ENCODE data around the gene SARDH.
"Not testable (repeated sequence)": the region's sequence is repeated elsewhere in the genome, so short reads cannot be mapped to it uniquely, and the experiment has no call there.

Gene SARDH

DNA sequence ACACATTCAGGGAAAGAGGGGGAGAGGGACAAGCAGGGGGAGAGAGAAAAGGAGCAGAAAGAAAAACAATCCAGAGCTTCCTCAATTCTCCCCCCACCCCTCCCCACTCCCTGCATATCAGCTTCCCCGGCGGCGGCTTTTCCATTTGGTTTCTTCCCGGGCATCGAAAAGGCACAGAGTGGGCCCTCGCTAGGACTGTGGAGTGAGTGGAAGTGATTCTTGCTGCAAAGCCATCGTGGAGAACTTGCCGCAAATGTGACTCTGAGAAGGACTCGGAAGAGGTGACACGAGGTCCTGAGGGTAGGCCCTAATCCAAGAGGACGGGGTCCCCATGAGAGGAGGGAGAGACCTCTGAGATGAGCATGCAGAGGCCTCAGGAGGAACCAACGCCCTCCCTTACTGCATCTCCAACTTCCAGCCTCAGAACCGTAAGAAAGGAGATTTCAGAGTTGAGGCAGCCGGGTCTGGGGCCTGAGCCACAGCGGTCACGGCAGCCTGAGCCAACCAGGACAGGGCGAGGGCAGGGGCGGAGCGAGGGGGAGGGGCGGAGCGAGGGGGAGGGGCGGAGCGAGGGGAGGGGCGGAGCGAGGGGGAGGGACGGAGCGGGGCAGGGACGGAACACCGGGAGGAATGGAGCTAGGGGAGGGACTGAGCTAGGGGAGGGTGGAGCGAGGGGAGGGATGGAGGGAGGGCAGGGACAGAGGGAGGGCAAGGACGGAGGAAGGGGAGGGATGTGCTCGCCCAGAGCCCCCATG lies 21.2 kb upstream of the SARDH start:
- DNase-seq = no peak

DNA sequence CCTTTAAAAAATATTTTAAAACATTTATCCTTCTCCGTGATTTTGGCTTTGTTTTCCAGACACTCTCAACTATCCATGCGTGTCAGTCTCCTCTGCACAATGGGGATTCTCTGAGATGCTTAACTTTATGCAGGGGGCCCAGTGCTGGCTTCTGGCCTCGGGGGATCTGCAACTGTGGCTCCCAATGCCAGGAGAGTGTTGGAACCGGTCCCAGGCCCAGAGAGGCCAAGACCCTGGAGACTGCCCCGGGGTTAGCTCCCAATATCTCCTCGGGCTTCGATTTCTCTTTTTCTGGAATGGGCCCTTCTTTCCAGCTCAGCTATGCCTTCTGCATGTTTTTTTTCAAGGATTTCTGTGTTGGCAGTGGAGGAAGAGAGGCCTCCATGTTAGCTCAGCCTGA lies 20.1 kb upstream of the SARDH start:
- no peak for DNase-seq

DNA sequence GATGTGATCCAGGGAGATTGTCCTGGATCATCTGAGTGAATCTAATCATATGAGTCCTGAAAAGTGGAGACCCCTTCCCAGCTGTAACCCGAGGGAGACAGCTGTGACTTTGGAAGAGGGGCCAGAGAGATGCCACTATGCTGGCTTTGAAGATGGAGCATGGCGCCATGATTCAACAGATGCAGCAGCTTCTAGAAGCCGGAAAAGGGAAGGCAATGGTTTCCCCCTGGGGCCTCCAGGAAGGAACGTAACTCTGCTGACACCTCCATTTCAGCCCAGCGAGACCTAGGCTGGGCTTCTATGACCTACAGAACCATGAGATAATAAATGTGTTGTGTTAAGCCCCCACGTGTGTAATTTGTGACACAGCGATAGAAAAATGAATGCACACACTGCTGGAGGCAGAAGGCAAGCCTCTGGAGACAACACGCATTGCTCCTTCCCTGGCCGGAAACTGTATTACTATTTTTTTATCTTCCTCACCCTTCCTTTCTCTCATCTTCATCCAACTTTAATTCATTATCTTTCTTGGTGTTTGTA lies 16.6 kb upstream of the SARDH start:
- no peak for DNase-seq

DNA sequence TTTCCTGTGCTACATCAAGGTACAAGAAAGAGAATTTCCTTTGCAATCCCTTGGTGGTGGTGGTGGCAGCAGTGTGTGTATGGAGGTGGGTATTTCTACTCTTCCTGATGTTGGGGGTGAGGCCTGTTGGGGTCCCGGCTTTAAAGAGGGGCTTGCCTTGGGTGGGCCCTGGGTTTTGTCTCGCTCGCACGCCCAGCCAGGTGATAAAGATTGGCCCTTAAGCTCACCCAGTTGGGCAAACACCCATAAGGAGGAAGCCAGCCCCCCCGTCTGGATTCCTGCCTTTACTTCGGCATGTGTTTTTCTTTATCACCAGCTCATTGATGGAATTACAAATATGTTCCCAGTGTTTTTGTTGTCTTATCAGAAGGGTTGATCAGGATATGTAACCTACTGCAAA lies 16.0 kb upstream of the SARDH start:
- DNase-seq = no peak

DNA sequence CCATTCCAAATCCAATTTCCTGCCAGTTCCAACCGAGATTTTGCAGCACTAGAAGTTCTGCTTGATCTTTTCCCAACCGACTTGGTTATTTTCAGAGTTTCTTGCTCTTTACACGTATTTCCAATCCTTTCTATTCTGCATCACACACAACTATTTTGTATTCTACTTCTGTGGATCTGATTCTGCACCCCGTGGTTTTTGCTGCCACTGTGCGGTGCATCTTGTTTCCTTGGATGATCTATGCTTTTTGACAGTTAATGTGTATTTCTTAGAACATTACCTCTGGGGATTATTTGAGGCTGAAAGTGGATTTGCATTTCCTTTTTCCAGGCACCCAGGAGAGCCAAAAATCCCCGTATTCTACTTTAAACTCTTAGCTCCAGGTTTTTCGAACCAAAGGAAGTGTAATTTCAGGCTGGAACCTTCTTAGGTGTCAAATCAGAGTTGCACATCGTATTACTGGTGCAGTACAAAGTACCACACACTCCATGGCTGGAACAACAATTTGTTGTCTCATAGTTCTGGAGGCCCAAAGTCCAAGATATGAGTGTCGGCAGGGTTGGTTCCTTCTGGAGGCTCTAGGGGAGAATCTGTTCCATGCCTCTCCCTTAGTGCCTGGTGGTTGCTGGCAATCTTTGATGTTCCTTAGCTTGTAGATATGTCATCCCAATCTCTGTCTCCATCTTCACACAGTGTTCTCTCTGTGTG lies 14.7 kb upstream of the SARDH start:
- no peak for DNase-seq

DNA sequence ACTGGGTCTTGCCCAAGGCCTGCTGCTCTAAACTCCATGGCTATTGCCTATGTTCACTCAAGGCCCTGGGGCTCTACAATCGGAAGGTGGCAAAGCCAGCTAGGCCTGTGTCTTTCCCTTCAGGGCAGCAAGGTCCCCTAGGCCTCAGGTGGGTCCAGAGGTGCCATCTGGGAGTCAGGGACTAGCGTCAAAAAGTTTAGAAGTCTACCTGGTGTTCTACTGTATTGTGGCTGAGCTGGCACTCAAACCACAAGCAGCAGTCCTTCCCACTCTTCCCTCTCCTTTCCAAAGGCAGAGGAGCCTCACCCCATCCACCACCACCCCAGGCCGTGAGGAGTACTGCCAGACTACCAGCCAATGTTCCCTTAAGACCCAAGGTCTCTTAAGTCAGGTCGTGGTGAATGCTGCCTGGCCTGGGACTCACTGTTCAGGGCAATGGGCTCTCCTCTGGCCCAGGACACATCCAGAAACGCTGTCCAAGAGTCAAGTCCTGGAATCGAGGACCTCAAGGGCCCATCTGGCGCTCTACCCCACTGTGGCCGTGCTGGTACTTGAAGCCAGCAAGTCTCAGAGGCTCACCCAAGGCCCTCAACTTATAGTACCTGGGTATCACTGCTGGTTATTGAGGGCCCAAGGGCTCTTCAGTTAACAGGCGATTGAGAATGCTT lies 13.0 kb upstream of the SARDH start:
- DNase-seq = no peak

DNA sequence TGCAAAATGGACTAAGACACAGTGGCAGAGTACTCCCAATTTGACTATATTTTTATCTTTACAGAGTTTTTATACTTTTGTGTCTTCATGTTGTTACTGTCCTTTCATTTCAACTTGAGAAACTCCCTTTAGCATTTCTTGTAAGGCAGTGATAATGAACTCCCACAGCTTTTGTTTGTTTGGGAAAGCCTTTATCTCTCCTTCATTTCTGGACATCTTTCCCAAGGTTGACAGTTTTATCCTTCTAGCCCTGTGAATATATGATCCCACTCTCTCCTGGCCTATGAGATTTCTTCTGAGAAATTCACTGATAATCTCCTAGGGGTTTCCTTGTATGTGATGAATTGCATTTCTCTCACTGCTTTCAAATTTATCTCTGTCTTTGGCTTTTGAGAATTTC lies 9.2 kb upstream of the SARDH start:
- no peak for DNase-seq

DNA sequence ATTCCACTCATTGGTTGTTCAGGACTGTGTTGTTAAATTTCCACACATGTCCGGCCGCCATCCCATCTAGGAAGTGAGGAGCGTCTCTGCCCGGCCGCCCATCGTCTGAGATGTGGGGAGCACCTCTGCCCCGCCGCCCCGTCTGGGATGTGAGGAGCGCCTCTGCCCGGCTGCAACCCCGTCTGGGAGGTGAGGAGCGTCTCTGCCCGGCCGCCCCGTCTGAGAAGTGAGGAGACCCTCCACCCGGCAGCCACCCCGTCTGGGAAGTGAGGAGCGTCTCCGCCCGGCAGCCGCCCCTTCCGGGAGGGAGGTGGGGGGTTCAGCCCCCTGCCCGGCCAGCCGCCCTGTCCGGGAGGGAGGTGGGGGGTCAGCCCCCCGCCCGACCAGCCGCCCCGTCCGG lies 6.4 kb upstream of the SARDH start:
- not testable (repeated sequence) for DNase-seq

DNA sequence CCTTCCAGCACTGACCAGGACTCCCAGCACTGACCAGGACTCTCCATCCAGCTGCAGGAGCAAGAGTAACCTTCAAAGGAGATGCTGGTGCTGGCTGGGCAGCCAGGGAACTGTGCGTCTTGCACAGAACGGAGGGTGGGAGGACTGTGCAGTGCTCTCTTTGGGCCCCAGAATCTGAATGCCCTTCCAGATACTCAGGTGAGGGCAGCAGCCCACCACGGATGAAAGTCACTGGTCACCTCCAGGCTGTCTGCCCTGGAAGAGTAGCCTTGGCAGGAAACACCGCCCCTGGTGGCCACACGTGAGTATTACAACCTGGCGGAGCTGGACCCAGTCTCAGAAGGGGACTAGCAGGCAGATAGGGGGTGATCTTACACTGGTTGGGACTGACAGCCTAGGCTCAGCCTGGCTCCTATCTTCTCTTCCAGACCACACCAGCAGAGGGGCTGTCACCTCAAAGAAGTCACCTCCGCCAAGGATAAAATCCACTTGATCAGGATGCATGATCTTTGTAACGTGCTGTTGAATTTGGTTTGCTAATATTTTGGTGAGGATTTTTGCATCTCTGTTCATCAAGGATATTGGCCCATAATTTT lies 4.8 kb upstream of the SARDH start:
- DNase-seq = peak; percentile 71 to 78

DNA sequence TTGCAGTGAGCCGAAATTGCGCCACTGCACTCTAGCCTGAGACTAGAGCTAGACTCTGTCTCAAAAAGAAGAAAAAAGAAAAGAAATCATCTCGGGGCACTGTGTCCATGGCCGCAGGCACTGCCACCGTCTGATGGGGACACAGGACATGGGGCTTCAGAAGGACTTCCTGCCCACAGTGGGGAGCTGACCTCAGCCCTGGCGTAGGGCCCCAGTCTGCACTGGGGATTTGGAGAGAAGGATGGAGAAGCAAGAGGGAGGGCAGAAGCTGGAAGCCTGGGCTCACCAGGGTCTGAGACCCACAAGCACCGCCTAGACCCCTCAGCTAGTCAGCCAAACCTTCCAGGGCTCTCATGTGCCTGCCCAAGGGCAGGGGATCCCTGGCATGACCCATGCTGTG lies 4.1 kb upstream of the SARDH start:
- no peak for DNase-seq

DNA sequence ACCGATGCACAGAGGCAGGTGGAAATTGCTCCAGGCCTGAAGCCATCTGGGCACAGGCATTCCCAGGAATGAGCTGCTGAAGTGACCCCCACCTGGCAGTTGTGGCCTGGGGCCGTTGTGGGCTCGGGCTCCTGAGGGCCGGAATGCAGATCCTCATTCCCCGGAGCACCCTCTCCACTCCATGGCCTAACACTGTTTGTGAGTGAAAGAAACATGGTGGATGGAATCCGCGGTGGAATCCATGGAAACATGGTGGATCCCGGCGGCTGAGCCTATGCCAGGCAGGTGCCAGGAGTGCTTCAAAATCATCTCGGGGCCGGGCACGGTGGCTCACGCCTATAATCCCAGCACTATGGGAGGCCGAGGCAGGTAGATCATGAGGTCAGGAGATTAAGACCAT lies 3.6 kb upstream of the SARDH start:
- DNase-seq = no peak

DNA sequence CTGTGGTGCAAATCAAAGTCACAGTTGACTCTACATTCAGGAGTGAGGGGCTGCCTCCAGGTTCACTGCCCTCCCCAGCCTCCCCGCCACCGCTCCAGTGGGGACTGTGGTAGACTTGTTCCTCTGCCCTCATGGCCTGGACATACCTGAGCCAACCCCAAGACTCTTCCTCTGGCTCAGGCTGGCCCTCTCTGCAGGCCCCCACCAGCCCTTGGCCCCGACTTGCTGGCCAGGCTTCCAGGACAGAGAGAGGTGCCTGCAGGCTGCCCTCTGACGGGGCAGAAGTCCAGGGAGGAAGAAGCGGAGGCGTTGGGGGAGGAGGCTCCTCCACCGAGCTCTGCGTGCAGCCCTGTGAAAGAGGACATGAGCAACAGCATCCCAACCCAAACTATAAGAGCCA lies 2.8 kb upstream of the SARDH start:
- DNase-seq = peak in 1 of 2 donors; percentile 70

DNA sequence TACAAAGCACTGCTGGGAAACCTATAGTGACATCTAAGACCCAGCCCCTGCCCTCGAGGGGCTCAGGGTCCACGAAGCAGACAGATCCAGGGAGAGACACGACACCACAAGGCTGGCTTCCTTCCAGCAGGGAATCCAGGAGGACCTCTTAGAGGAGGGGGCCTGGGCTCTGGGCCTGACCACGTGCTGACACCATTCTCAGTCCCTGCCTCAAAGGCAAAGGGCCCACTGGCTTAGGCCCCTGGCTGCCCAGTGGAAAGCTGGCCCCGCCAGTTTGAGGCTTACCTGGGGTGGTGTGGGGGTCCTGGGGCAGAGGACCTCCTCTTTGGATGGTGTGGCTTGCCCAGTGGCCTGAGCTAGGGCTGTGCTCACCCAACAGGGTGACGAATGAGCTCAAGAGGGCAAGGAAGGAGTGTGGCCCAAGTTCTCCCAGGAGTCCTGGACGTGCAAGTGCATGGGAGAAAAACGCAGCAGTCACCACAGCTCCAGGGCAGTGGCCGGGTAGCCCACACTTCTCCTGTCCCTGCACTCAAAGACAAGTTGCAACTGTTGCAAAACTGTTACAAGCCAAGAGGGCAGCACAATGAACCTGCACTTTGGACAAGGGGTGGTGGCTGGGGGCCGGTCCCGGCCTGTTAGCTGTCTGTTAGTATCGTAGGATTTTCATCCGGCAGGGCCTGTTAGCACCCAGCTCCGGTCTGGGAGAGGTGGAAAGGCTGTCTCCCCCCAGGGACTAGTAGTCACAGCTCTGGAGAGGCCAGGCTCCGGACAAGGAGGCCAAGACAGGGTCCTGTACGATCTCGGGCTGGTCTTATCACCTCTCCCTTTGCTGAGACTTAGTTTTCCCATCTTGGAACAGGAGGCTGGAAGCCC lies 1.5 kb upstream of the SARDH start:
- peak; percentile 2 to 38 for DNase-seq

DNA sequence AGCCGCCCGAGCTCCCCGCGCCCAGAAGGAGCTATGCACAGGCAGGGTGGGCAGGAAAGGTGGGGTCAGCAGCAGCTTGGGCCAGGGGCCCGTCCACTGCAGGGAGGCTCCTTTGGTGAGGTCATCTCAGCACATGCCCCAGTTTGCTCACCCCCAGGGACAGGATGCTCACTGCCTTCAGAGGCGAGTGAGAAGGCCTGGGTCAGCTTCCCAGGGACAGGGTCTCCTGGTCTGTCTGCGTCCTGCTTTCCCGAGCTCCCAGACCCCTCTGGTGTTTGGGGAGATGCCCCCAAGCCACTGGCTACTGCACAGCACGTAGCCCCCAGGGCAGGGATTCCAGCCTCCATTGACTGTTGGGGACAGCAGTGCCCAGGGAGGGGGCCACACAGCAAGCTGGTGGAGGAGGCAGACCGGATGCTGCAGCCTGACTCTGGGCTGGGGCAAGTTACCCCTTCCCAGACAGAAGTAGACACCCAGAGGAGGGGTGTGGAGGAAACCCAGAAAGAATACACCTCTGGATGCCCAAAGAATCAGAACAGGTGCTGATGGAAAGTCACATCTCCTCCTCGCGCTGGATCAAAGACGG lies 581 bp upstream of the SARDH start:
- DNase-seq = no peak

DNA sequence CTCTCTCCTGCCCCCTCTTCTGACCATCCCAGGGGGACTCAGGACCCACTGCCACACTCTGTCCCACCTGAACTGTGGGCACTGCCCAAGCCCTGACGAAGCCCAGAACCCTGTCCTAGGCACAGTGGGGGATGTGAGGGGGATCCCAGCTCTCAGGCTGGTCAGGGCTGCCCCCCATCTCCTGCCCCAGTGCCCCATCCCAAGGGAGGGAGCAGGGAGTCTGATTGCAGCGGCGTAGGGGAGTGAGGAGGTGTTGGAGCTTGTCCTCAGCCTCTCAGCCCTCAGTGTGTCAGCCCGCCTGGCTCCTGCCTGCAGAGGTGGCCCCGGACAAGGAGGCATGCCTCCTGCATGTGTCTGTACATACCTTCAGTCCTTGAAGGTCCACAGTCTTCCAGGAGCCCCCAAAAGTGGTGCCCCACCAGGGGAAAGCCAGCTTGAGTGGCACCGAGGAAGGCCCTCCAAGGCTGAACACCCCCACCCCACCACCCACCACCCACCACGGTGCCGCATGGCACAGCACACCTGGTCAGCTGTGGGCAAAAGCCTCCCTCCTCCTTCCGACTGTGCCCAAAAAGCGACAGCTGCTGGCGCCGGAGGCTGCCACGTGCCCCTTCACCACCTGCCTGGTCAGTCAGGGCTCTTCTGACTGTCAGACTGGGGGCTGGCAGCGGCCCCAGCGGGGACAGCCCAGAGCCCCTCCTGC lies 930 bp downstream of the SARDH start:
- no peak for DNase-seq

DNA sequence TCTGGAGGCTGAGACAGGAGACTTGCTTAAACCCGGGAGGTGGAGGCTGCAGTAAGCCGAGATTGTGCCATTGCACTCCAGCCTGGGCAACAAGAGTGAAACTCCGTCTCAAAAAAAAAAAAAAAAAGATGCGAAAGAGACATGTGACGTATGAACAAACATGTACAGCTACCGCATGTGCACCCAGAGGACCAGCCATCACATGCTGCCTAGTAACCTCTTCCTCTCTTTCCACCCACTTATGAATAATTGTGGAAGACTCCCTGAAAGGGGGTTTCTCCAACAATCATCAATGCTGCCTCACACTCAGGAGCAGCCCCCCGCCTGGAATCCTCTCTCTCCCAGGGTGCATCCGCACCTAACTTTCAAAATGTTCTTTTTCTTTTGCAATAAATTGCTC lies 2.2 kb downstream of the SARDH start:
- DNase-seq = peak; percentile 76 to 86

DNA sequence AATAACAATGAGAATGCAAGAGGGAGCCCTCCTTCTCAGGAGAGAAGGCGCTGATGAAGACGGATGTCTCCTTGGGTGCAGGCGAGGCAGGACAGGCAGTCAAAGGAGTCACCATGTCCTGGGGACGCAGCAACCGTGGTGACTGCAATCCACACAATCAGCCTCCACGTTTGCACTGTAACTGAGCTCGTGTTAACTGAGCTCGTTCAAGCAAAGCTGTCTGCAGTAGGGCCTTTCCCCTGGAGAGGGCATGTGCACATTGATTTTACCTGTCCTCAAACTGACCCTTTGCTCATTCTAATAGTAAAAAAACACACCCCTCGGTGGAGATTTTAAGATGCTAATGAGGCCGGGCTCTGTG lies 2.8 kb downstream of the SARDH start:
- DNase-seq = no peak

DNA sequence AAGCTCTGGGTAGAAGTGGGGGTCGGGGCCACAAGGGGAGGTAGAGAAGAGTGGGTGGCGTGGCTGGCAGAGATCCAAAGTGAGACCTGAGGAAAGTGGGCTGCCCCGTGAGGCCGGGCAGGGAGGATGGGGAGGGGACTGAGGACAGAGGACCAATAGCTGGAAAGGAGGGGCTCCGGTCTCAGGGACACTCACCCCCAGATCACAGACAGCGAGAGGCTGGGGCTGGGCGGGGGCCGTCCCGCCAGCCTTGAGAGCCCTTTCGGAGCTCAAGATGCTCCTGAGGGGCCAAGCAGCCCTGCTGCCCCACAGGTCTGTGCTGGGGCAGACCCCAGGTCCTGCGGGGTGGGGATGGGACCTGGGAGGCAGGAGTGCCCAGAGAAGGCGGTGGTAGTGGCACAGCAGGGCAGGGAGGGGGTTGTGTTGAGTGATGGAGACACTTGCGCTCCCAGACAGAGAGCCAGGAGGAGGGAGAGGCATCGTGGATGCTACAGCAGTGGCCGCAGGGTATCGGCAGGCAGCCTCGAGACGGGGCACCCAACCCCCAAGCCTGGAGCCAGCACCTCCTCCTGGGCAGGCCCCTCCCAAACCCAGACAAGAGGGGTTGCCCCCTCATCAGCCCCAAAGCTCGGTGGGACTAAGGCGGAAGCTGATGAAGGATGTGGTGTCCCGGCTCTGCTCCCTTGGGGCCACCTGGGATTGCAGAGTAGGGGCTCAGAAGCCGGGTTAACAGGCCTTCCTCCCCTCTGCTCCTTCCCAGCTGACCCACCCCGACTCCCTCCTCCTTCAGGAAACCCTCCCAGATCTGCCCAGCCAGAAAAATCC lies 3.4 kb downstream of the SARDH start:
- DNase-seq = no peak

DNA sequence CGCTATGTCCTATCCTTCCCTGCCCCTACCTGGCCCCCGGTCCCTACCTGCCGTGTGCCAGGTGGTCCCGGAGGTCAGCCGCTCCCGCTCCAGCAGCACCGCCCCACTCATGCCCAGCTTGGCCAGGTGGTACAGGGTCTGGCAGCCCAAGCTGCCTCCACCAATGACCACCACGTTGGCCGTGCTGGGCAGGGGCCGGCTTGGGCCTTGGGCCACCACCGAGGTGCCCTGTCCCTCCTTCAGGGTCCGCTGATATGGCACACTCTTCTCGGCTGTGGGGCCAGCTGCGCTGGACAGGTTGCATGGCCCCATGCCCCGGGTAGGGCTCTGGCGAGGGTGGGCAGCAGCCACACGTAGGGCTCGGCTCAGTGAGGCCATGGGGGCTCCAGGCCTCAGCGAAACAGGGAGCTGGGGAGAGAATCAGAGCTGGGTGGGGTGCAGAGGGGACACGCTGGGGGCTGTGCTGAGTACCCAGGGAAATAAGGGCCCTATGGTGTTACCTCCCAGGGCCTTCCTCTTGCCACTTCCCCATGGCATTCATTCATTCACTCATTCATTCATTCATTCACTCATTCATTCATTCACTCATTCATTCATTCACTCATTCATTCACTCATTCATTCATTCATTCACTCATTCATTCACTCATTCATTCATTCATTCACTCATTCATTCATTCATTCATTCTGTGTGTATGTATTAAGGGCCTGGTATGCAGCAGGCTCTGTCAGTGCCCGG lies 4.2 kb downstream of the SARDH start:
- DNase-seq = no peak

DNA sequence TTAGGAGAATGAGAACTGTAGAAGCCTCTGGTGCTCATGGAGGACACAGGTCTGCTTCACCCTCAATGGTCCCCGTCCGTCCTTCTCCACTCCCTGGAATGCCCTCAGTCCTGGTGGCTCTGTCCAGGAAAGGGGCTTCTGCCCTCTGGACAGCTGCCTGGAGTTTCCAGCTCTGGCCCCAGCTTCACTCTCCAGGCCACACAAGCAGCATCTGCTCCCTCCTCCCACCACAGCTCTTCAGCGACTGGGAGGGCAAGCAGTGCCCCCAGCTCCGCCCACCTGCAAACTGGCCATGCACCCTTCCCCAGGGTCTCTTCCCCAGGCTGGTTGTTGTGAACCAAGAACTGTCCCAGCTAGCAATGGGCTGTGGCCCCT lies 4.7 kb downstream of the SARDH start:
- no peak for DNase-seq
